H9 (cell line): ENCODE measurements around the gene ADGRL2. TPM values are rescaled to one million over a fixed set of nuclear protein-coding genes. Genes with fewer than 3 reads are reported as not detected.

Experiments used
- DNase-seq: peaks from one replicate; pipeline ENCODE4 v3.0.0-alpha.2; 2017
- H2AFZ ChIP-seq: one replicate; pipeline ENCODE4 v1.6.1; 2013; ENCODE audit warnings: mild to moderate bottlenecking, low read length, control low read depth, moderate library complexity
- H2AK5ac ChIP-seq: 2 replicates; pipeline ENCODE4 v1.6.1; 2013; ENCODE audit warnings: low read length, control low read depth, mixed read lengths; ENCODE audit not compliant: insufficient read length
- H2BK120ac ChIP-seq: one replicate; pipeline ENCODE4 v1.6.1; 2013; ENCODE audit warnings: low read depth, mild to moderate bottlenecking, low read length, control low read depth, inconsistent platforms; ENCODE audit not compliant: poor library complexity, severe bottlenecking
- H2BK12ac ChIP-seq: 2 replicates; pipeline ENCODE4 v1.6.1; 2013; ENCODE audit warnings: low read length, control low read depth, mixed read lengths, low read depth; ENCODE audit not compliant: insufficient read length
- H2BK15ac ChIP-seq: 2 replicates; pipeline ENCODE4 v1.6.1; 2013; ENCODE audit warnings: low read depth, low read length, control low read depth
- H2BK20ac ChIP-seq: one replicate; pipeline ENCODE4 v1.6.1; 2013; ENCODE audit warnings: low read depth, mild to moderate bottlenecking, low read length, control low read depth, inconsistent platforms; ENCODE audit not compliant: poor library complexity, severe bottlenecking
- H2BK5ac ChIP-seq: 2 replicates; pipeline ENCODE4 v1.6.1; 2013; ENCODE audit warnings: low read length, control low read depth, mixed read lengths; ENCODE audit not compliant: insufficient read length
- H3K14ac ChIP-seq: 2 replicates; pipeline ENCODE4 v1.6.1; 2013; ENCODE audit warnings: low read length, control low read depth; ENCODE audit not compliant: insufficient read depth
- H3K18ac ChIP-seq: 2 replicates; pipeline ENCODE4 v1.6.1; 2013; ENCODE audit warnings: low read depth, mild to moderate bottlenecking, mixed read lengths, low read length, control low read depth; ENCODE audit not compliant: insufficient read length
- H3K23ac ChIP-seq: 2 replicates; pipeline ENCODE4 v1.6.1; 2013; ENCODE audit warnings: low read length, control low read depth, mixed read lengths, low read depth; ENCODE audit not compliant: insufficient read length
- H3K23me2 ChIP-seq: 2 replicates; pipeline ENCODE4 v1.6.1; 2013; ENCODE audit warnings: low read depth, mild to moderate bottlenecking, mixed read lengths, low read length, control low read depth; ENCODE audit not compliant: insufficient read length, poor library complexity, severe bottlenecking
- H3K27ac ChIP-seq: 2 replicates; pipeline ENCODE4 v1.5.1; 2013; ENCODE audit warnings: low read length, control low read depth, mixed read lengths, low read depth; ENCODE audit not compliant: insufficient read length
- H3K27me3 ChIP-seq: 2 replicates; pipeline ENCODE4 v1.6.1; 2013; ENCODE audit warnings: low read length, control low read depth, inconsistent platforms; ENCODE audit not compliant: insufficient read depth
- H3K4ac ChIP-seq: 2 replicates; pipeline ENCODE4 v1.6.1; 2013; ENCODE audit warnings: low read depth, mild to moderate bottlenecking, control low read depth, inconsistent platforms, low read length, moderate library complexity
- H3K4me1 ChIP-seq: 2 replicates; pipeline ENCODE4 v1.6.1; 2013; ENCODE audit warnings: low read length, control low read depth, inconsistent platforms; ENCODE audit not compliant: insufficient read depth
- H3K4me2 ChIP-seq: 2 replicates; pipeline ENCODE4 v1.6.1; 2013; ENCODE audit warnings: low read length, control low read depth, mixed read lengths; ENCODE audit not compliant: insufficient read length, insufficient read depth
- H3K56ac ChIP-seq: 2 replicates; pipeline ENCODE4 v1.6.1; 2013; ENCODE audit warnings: low read depth, mild to moderate bottlenecking, mixed read lengths, low read length, control low read depth; ENCODE audit not compliant: insufficient read length
- H3K79me1 ChIP-seq: 2 replicates; pipeline ENCODE4 v1.6.1; 2013; ENCODE audit warnings: low read depth, mild to moderate bottlenecking, moderate library complexity, low read length, control low read depth, inconsistent platforms; ENCODE audit not compliant: insufficient read depth, poor library complexity, severe bottlenecking
- H3K79me2 ChIP-seq: 2 replicates; pipeline ENCODE4 v1.6.1; 2013; ENCODE audit warnings: low read length, control low read depth, inconsistent platforms; ENCODE audit not compliant: insufficient read depth
- H3K9ac ChIP-seq: 2 replicates; pipeline ENCODE4 v1.6.1; 2013; ENCODE audit warnings: low read length, control low read depth, mixed read lengths; ENCODE audit not compliant: insufficient read length; ENCODE audit errors: extremely low read depth
- H3K9me3 ChIP-seq: one replicate; pipeline ENCODE4 v1.6.1; 2013; ENCODE audit warnings: low read depth, low read length, inconsistent platforms; ENCODE audit not compliant: control insufficient read depth
- H3T11ph ChIP-seq: one replicate; pipeline ENCODE4 v1.6.1; 2013; ENCODE audit warnings: mild to moderate bottlenecking, low read length, control low read depth, inconsistent platforms
- H4K20me1 ChIP-seq: one replicate; pipeline ENCODE4 v1.6.1; 2013; ENCODE audit not compliant: control insufficient read depth, insufficient read length, insufficient read depth
- H4K5ac ChIP-seq: 2 replicates; pipeline ENCODE4 v1.6.1; 2013; ENCODE audit warnings: low read depth, mild to moderate bottlenecking, mixed read lengths, low read length, control low read depth; ENCODE audit not compliant: insufficient read length
- H4K8ac ChIP-seq: replicated peaks from 2 replicates; pipeline ENCODE4 v1.6.1; 2013; ENCODE audit warnings: low read length, control low read depth, mixed read lengths, low read depth; ENCODE audit not compliant: insufficient read length
- H4K91ac ChIP-seq: 2 replicates; pipeline ENCODE4 v1.6.1; 2013; ENCODE audit warnings: low read depth, mild to moderate bottlenecking, moderate library complexity, mixed read lengths, low read length, control low read depth; ENCODE audit not compliant: insufficient read length
- H3K27ac Mint-ChIP-seq, 3 experiments: 2 replicates in 2 of 3; 3 replicates in 1 of 3; pipeline ENCODE4 v1.8.0; 2020 to 2021; ENCODE audit warnings: mixed read lengths in 3 of 3, mild to moderate bottlenecking in 1 of 3, moderate library complexity in 1 of 3
- H3K27me3 Mint-ChIP-seq: 2 replicates; pipeline ENCODE4 v1.8.0; 2021; ENCODE audit warnings: low read depth, mild to moderate bottlenecking, moderate library complexity, mixed read lengths
- H3K36me3 Mint-ChIP-seq, 3 experiments: 2 replicates in 2 of 3; 3 replicates in 1 of 3; pipeline ENCODE4 v1.8.0; 2020 to 2021; ENCODE audit warnings: low read depth in 3 of 3, mixed read lengths in 3 of 3; ENCODE audit not compliant: insufficient read depth in 1 of 3
- H3K4me1 Mint-ChIP-seq, 2 experiments: 2 replicates each; pipeline ENCODE4 v1.8.0; 2020; ENCODE audit warnings: mixed read lengths in 2 of 2
- H3K4me3 Mint-ChIP-seq, 2 experiments: 2 replicates in 1 of 2; 3 replicates in 1 of 2; pipeline ENCODE4 v1.8.0; 2020 to 2021; ENCODE audit warnings: mild to moderate bottlenecking in 2 of 2, mixed read lengths in 2 of 2, moderate library complexity in 1 of 2
- H3K9me3 Mint-ChIP-seq, 2 experiments: 2 replicates in 1 of 2; 3 replicates in 1 of 2; pipeline ENCODE4 v1.8.0; 2020; ENCODE audit warnings: mild to moderate bottlenecking in 2 of 2, mixed read lengths in 2 of 2, moderate library complexity in 1 of 2
- CTCF ChIP-seq: fragments of 200-600 bp; sonication (generic); conservative IDR thresholded peaks from 3 replicates; pipeline ENCODE4 v1.8.0; 2021; ENCODE audit warnings: antibody characterized with exemption, mild to moderate bottlenecking
- WGBS: extraction: QIAGEN DNeasy Blood & Tissue Kit; methylation state at CpG from one replicate; pipeline ENCODE4 v1.1.7; 2013; ENCODE audit warnings: missing lambda C conversion rate, low lambda C conversion rate, mixed read lengths; ENCODE audit not compliant: insufficient read length; ENCODE audit errors: extremely low coverage; 5-methylcytosine and 5-hydroxymethylcytosine counted together
- total RNA-seq: library from RNA; stranded (reverse); gene quantifications from 2 replicates; pipeline ENCODE4 v1.2.1, GENCODE V29; 2021

ADGRL2 gene
- total RNA-seq, 1 experiment from 2014 or later = 119 TPM

DNA sequence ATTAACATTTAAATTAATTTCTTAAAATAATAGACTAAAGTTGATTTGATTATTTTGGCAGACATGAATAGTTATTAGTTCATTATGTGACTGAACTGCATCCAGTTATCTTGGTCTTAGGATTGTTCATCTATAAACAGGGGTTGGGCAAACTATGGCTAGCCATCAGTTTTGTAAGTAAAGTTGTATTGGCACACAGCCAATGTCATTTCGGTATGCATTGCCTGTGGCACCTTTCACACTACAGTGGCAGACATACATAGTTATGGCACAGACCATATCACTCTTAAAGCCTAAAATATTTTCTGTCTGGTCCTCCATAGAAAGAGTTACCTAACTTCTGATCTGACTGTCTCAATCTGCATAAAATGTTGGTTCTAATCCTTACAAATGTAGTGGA, 27.2 kb downstream of the ADGRL2 start:
- Histone ChIP-seq H4K20me1 (no peaks in the 10 kb centered on the region), H2BK12ac (no peak overlapping the region), H3K23ac (no peak overlapping the region), H3K4me2 (no peak overlapping the region), H4K5ac (no peak overlapping the region), H3K18ac (no peak overlapping the region), H3K4me1 (no peaks in the 10 kb centered on the region; the same call in none of the 2 replicates), H2BK120ac (no peak overlapping the region), H3K14ac (no peak overlapping the region), H4K8ac (no peak overlapping the region), H2BK5ac (no peak overlapping the region), H4K91ac (no peak overlapping the region), H2AFZ (no peak overlapping the region), H3K9ac (no peak overlapping the region), H3K79me1 (peaks cover 8% of the 10 kb centered on the region), H2AK5ac (no peak overlapping the region), H3K27me3 (no peaks in the 10 kb centered on the region), H3K56ac (no peak overlapping the region), H3K9me3 (no peaks in the 10 kb centered on the region), H3K79me2 (peaks cover 10% of the 10 kb centered on the region; the same call in 1 of the 2 replicates), H2BK20ac (no peak overlapping the region), H3T11ph (no peak overlapping the region), H3K23me2 (no peaks in the 10 kb centered on the region), H3K4ac (no peak overlapping the region), H3K27ac (no peak overlapping the region), H2BK15ac (no peak overlapping the region)
- Mint-ChIP-seq H3K4me1 (peaks cover 31 to 43% of the 10 kb centered on the region in 2 experiments), H3K27ac (no peak overlapping the region), H3K27me3 (no peaks in the 10 kb centered on the region), H3K4me3 (no peak overlapping the region), H3K9me3 (no peaks in the 10 kb centered on the region; a peak in 1 of 5 replicates), H3K36me3 (no peaks in the 10 kb centered on the region)
- no CpG with 5 or more reads among the region's 1 CpG for WGBS
- no peak for DNase-seq
- TF ChIP-seq CTCF = no peak
